ENCODE results near the gene TTLL12.

Gene TTLL12

DNA sequence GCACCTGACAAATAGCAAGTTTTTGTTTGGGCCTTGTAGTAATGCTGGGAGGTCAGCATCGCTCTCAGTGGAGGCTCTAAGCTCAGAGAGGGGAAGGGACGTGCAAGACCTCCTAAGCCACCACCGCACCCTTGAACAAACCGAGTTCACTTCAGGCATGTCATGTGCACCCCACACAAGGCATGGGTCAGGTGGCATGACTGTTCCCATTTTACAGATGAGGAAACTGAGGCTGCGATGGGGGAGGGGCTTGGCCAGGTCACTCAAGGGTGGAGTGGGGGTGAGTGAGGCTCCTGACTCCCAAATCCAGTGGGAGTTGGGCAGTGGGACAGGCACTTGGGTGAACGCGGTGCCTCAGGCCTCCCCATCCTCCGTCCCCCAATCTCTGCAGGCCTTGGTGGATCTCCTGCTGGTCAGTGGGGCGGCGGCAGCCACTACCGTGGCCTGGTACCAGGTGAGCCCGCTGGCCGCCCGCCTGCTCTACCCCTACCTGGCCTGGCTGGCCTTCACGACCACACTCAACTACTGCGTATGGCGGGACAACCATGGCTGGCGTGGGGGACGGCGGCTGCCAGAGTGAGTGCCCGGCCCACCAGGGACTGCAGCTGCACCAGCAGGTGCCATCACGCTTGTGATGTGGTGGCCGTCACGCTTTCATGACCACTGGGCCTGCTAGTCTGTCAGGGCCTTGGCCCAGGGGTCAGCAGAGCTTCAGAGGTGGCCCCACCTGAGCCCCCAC is 24.4 kb downstream of the TTLL12 start:
- no peak for ATAC-seq
- TF ChIP-seq SNAI2 (CRISPR knock-in tag; IDR thresholded peaks at IDR 0.05) (no peak), GLIS3 (CRISPR knock-in tag; IDR thresholded peaks at IDR 0.05) (no peak), PPARA (CRISPR knock-in tag; IDR thresholded peaks at IDR 0.05; ENCODE audit: borderline replicate concordance) (no peak), TOX (CRISPR knock-in tag; IDR thresholded peaks at IDR 0.05; ENCODE audit: borderline replicate concordance) (no peak), ZFP30 (CRISPR knock-in tag; IDR thresholded peaks at IDR 0.05) (no peak), ZNF70 (CRISPR knock-in tag; IDR thresholded peaks at IDR 0.05) (no peak)
- TF ChIP-seq, protein P1, sequence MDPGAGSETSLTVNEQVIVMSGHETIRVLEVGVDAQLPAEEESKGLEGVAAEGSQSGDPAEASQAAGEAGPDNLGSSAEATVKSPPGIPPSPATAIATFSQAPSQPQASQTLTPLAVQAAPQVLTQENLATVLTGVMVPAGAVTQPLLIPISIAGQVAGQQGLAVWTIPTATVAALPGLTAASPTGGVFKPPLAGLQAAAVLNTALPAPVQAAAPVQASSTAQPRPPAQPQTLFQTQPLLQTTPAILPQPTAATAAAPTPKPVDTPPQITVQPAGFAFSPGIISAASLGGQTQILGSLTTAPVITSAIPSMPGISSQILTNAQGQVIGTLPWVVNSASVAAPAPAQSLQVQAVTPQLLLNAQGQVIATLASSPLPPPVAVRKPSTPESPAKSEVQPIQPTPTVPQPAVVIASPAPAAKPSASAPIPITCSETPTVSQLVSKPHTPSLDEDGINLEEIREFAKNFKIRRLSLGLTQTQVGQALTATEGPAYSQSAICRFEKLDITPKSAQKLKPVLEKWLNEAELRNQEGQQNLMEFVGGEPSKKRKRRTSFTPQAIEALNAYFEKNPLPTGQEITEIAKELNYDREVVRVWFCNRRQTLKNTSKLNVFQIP (CRISPR knock-in tag; IDR thresholded peaks at IDR 0.05; ENCODE audit: borderline replicate concordance, low read depth): no peak
- TF ChIP-seq, protein P2, sequence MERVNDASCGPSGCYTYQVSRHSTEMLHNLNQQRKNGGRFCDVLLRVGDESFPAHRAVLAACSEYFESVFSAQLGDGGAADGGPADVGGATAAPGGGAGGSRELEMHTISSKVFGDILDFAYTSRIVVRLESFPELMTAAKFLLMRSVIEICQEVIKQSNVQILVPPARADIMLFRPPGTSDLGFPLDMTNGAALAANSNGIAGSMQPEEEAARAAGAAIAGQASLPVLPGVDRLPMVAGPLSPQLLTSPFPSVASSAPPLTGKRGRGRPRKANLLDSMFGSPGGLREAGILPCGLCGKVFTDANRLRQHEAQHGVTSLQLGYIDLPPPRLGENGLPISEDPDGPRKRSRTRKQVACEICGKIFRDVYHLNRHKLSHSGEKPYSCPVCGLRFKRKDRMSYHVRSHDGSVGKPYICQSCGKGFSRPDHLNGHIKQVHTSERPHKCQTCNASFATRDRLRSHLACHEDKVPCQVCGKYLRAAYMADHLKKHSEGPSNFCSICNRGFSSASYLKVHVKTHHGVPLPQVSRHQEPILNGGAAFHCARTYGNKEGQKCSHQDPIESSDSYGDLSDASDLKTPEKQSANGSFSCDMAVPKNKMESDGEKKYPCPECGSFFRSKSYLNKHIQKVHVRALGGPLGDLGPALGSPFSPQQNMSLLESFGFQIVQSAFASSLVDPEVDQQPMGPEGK (CRISPR knock-in tag; IDR thresholded peaks at IDR 0.05; ENCODE audit: borderline replicate concordance): no peak

DNA sequence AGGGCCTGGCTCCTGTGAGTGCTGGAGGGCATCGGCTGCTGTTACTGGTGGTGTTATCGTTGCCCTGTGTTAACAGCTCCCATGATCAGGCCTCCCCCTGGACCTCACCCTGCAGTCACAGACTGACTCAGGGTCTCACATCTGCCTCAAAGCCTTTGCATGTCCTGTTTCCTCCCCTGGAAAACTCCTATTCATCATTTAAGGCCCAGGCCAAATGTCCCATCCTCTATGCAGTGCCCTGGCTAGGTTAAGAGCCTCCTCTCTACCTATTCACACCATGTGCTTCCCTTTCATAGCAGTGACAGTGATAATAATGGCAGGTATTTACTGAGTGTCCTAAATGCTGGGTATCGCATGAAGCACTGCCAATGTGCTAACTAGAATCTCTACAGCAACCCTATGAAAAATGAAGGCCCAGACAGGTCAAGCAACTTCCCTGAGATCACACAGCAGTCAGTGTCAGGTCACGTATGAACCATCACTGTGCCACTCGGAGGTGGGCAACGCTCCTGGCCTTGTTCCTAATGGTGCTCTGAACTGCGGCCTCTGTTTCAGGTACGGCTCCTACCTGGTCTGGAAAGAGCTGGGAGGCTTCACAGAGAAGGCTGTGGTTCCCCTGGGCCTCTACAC is 26.3 kb downstream of the TTLL12 start:
- ATAC-seq: no peak
- no peak for TF ChIP-seq BACH2 (CRISPR knock-in tag; IDR thresholded peaks at IDR 0.05; ENCODE audit: borderline replicate concordance)
- no peak for TF ChIP-seq ZC3H10 (CRISPR knock-in tag; IDR thresholded peaks at IDR 0.05)
- no peak for TF ChIP-seq ZFP30 (CRISPR knock-in tag; IDR thresholded peaks at IDR 0.05)
- TF ChIP-seq SNAI2 (CRISPR knock-in tag; IDR thresholded peaks at IDR 0.05): no peak
- TF ChIP-seq PPARA (CRISPR knock-in tag; IDR thresholded peaks at IDR 0.05; ENCODE audit: borderline replicate concordance): no peak
- TF ChIP-seq ZFP3 (CRISPR knock-in tag; IDR thresholded peaks at IDR 0.05): peak; percentile 80
- TF ChIP-seq ZNF70 (CRISPR knock-in tag; IDR thresholded peaks at IDR 0.05): no peak
- TF ChIP-seq OSR1 (CRISPR knock-in tag; IDR thresholded peaks at IDR 0.05): no peak
- TF ChIP-seq, protein P3, sequence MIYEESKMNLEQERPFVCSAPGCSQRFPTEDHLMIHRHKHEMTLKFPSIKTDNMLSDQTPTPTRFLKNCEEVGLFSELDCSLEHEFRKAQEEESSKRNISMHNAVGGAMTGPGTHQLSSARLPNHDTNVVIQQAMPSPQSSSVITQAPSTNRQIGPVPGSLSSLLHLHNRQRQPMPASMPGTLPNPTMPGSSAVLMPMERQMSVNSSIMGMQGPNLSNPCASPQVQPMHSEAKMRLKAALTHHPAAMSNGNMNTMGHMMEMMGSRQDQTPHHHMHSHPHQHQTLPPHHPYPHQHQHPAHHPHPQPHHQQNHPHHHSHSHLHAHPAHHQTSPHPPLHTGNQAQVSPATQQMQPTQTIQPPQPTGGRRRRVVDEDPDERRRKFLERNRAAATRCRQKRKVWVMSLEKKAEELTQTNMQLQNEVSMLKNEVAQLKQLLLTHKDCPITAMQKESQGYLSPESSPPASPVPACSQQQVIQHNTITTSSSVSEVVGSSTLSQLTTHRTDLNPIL (CRISPR knock-in tag; IDR thresholded peaks at IDR 0.05; ENCODE audit: low read depth): no peak

DNA sequence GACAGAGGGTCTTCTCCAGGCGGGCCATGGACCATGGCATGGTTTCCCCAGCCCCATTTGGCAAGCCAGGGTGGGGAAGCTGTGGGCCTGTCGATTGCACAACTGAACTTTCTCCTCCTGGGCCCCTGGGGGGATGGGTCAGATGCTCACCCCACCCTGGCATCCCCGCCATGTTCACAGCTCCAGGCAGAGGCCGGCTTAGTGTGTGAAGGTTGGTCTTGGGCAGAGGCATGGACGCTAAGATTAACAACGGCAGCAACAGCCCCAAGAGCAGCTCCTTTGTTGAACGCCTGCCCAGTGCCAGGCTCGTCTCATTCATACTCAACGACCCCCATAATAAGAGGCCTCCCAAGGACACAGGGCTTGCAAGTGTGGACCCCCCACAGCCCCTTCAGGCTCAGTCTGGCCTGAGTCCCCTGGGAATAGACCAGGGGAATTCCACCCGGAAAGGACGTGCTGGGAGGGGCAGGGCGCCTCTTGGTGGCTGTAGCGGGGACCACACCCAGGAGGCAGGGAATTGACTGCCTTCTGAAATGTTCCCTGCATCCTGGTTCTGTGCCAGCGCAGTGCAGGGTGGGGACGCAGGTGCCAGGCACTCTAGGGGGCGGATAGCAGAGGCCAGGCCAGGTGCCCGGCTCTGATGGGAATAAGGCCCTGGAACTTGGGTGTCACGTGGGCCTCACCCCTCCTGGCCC is 27.3 kb downstream of the TTLL12 start:
- no peak; the same call in 2 of the 3 replicates for ATAC-seq
- TF ChIP-seq CSDC2 (CRISPR knock-in tag; IDR thresholded peaks at IDR 0.05) (no peak), ZNF70 (CRISPR knock-in tag; IDR thresholded peaks at IDR 0.05) (no peak), ZFP30 (CRISPR knock-in tag; IDR thresholded peaks at IDR 0.05) (no peak), TCF4 (CRISPR knock-in tag; IDR thresholded peaks at IDR 0.05; ENCODE audit: borderline replicate concordance) (no peak), ZC3H10 (CRISPR knock-in tag; IDR thresholded peaks at IDR 0.05) (no peak), GLIS3 (CRISPR knock-in tag; IDR thresholded peaks at IDR 0.05) (no peak), RARB (CRISPR knock-in tag; IDR thresholded peaks at IDR 0.05) (no peak), SNAI2 (CRISPR knock-in tag; IDR thresholded peaks at IDR 0.05) (no peak), ARNTL (CRISPR knock-in tag; IDR thresholded peaks at IDR 0.05; ENCODE audit: borderline replicate concordance, low read depth) (no peak), ISL1 (CRISPR knock-in tag; IDR thresholded peaks at IDR 0.05) (no peak), OSR1 (CRISPR knock-in tag; IDR thresholded peaks at IDR 0.05) (no peak), ESRRG (CRISPR knock-in tag; IDR thresholded peaks at IDR 0.05) (no peak), TOX (CRISPR knock-in tag; IDR thresholded peaks at IDR 0.05; ENCODE audit: borderline replicate concordance) (no peak)
- TF ChIP-seq, protein P3 (CRISPR knock-in tag; IDR thresholded peaks at IDR 0.05; ENCODE audit: low read depth): no peak
- TF ChIP-seq, protein P4, sequence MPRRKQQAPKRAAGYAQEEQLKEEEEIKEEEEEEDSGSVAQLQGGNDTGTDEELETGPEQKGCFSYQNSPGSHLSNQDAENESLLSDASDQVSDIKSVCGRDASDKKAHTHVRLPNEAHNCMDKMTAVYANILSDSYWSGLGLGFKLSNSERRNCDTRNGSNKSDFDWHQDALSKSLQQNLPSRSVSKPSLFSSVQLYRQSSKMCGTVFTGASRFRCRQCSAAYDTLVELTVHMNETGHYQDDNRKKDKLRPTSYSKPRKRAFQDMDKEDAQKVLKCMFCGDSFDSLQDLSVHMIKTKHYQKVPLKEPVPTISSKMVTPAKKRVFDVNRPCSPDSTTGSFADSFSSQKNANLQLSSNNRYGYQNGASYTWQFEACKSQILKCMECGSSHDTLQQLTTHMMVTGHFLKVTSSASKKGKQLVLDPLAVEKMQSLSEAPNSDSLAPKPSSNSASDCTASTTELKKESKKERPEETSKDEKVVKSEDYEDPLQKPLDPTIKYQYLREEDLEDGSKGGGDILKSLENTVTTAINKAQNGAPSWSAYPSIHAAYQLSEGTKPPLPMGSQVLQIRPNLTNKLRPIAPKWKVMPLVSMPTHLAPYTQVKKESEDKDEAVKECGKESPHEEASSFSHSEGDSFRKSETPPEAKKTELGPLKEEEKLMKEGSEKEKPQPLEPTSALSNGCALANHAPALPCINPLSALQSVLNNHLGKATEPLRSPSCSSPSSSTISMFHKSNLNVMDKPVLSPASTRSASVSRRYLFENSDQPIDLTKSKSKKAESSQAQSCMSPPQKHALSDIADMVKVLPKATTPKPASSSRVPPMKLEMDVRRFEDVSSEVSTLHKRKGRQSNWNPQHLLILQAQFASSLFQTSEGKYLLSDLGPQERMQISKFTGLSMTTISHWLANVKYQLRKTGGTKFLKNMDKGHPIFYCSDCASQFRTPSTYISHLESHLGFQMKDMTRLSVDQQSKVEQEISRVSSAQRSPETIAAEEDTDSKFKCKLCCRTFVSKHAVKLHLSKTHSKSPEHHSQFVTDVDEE (CRISPR knock-in tag; IDR thresholded peaks at IDR 0.05): no peak
- TF ChIP-seq, protein P5, sequence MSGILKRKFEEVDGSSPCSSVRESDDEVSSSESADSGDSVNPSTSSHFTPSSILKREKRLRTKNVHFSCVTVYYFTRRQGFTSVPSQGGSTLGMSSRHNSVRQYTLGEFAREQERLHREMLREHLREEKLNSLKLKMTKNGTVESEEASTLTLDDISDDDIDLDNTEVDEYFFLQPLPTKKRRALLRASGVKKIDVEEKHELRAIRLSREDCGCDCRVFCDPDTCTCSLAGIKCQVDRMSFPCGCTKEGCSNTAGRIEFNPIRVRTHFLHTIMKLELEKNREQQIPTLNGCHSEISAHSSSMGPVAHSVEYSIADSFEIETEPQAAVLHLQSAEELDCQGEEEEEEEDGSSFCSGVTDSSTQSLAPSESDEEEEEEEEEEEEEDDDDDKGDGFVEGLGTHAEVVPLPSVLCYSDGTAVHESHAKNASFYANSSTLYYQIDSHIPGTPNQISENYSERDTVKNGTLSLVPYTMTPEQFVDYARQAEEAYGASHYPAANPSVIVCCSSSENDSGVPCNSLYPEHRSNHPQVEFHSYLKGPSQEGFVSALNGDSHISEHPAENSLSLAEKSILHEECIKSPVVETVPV (CRISPR knock-in tag; IDR thresholded peaks at IDR 0.05): no peak

All from SK-N-SH treated with all-trans-retinoic acid at 6 μM for 48 hours (cell line).